MM.1S (cell line): ENCODE data around the gene PDZD8.

Source experiments
- CTCF ChIP-seq: fragments of 300-600 bp; sonication (generic); IDR thresholded peaks from 2 replicates; pipeline ENCODE4 v1.5.1; 2016; ENCODE audit warnings: antibody characterized with exemption, low read length, mixed read lengths
- EZH2 ChIP-seq: fragments of 300-600 bp; sonication (generic); optimal IDR thresholded peaks from 2 replicates; pipeline ENCODE3; 2017; ENCODE audit warnings: low read depth, mild to moderate bottlenecking, antibody characterized with exemption, low read length, mixed read lengths
- EZH2phosphoT487 ChIP-seq: fragments of 300-600 bp; sonication (generic); IDR thresholded peaks from 2 replicates; pipeline ENCODE4 v1.6.1; 2018; ENCODE audit warnings: antibody characterized with exemption, low read length

- no peak for TF ChIP-seq CTCF
- no peak for TF ChIP-seq EZH2
- TF ChIP-seq EZH2phosphoT487, result no peak
Measured at GRCh38 chr10:117249493-117250093, 125.6 kb downstream of the PDZD8 start.
